Measurements from ENCODE around the gene CNTNAP5. TPM values are rescaled to one million over a fixed set of nuclear protein-coding genes. Genes with fewer than 3 reads are reported as not detected.

CNTNAP5 gene
- total and polyA plus RNA-seq, 4 experiments from 2014 or later, result not detected

GRCh38 chr2:124121760-124122275 lies 96.7 kb downstream of the CNTNAP5 start:
- ChIA-PET POLR2A (ENCODE audit: partially characterized antibody) (no interaction called here), CTCF (ENCODE audit: partially characterized antibody) (no interaction called here)
- H3K27me3 ChIP-seq (ENCODE audit: insufficient read depth, low read length), result no peaks in the 10 kb centered on the region
- H3K9me3 ChIP-seq (ENCODE audit: control insufficient read depth in 1 of 2, low read length in 2 of 2), result no peaks in the 10 kb centered on the region
- Mint-ChIP-seq H3K27ac (no peak overlapping the region), H3K4me1 (no peaks in the 10 kb centered on the region), H3K27me3 (no peaks in the 10 kb centered on the region), H3K36me3 (no peaks in the 10 kb centered on the region), H3K9me3 (peaks cover 0 to 22% (median 7%) of the 10 kb centered on the region in 8 donors), H3K4me3 (no peak overlapping the region)
- no peak for DNase-seq
- no peaks in the 10 kb centered on the region for H3K4me1 ChIP-seq (ENCODE audit: insufficient read depth, low read length)
- no peak overlapping the region for H3K27ac ChIP-seq (ENCODE audit: low read depth, low read length)
- H3K36me3 ChIP-seq (ENCODE audit: insufficient read depth, low read length), result no peaks in the 10 kb centered on the region
- intact Hi-C loops (cut with micrococcal nuclease), result no loop called here
- no peak overlapping the region for H3K4me3 ChIP-seq (ENCODE audit: low read length in 2 of 2)

GRCh38 chr2:124122340-124122739 lies 97.3 kb downstream of the CNTNAP5 start:
- intact Hi-C loops (cut with micrococcal nuclease), result no loop called here
- no peak overlapping the region for H3K4me3 ChIP-seq (ENCODE audit: low read length in 2 of 2)
- H3K4me1 ChIP-seq (ENCODE audit: insufficient read depth, low read length), result no peaks in the 10 kb centered on the region
- H3K27ac Mint-ChIP-seq, result no peak overlapping the region
- DNase-seq, result no peak
- no peaks in the 10 kb centered on the region for H3K9me3 ChIP-seq (ENCODE audit: control insufficient read depth in 1 of 2, low read length in 2 of 2)
- no peaks in the 10 kb centered on the region for H3K27me3 Mint-ChIP-seq
- ChIA-PET CTCF (ENCODE audit: partially characterized antibody) (no interaction called here), POLR2A (ENCODE audit: partially characterized antibody) (no interaction called here)
- no peaks in the 10 kb centered on the region for H3K36me3 Mint-ChIP-seq
- no peak overlapping the region for H3K27ac ChIP-seq (ENCODE audit: low read depth, low read length)
- H3K4me3 Mint-ChIP-seq, result no peak overlapping the region
- H3K36me3 ChIP-seq (ENCODE audit: insufficient read depth, low read length), result no peaks in the 10 kb centered on the region
- no peaks in the 10 kb centered on the region for H3K4me1 Mint-ChIP-seq
- peaks cover 0 to 22% (median 7%) of the 10 kb centered on the region in 8 donors for H3K9me3 Mint-ChIP-seq
- no peaks in the 10 kb centered on the region for H3K27me3 ChIP-seq (ENCODE audit: insufficient read depth, low read length)

- no peak overlapping the region for H3K27ac Mint-ChIP-seq
- intact Hi-C loops (cut with micrococcal nuclease), result no loop called here
- POLR2A ChIA-PET (ENCODE audit: partially characterized antibody), result no interaction called here
Observed at GRCh38 chr2:124131276-124131675, 106.2 kb downstream of the CNTNAP5 start.

GRCh38 chr2:124136110-124136509 lies 111.0 kb downstream of the CNTNAP5 start:
- no peaks in the 10 kb centered on the region for H3K27me3 ChIP-seq (ENCODE audit: insufficient read depth, low read length)

More at GRCh38 chr2:124131276-124131675, 106.2 kb downstream of the CNTNAP5 start:
- Histone ChIP-seq H3K27ac (ENCODE audit: low read depth, low read length) (no peak overlapping the region), H3K9me3 (ENCODE audit: control insufficient read depth in 1 of 2, low read length in 2 of 2) (no peaks in the 10 kb centered on the region), H3K4me1 (ENCODE audit: insufficient read depth, low read length) (no peaks in the 10 kb centered on the region), H3K36me3 (ENCODE audit: insufficient read depth, low read length) (no peaks in the 10 kb centered on the region), H3K27me3 (ENCODE audit: insufficient read depth, low read length) (no peaks in the 10 kb centered on the region), H3K4me3 (ENCODE audit: low read length in 2 of 2) (no peak overlapping the region)
- H3K4me1 Mint-ChIP-seq, result no peaks in the 10 kb centered on the region
- H3K36me3 Mint-ChIP-seq, result no peaks in the 10 kb centered on the region
- no peaks in the 10 kb centered on the region for H3K27me3 Mint-ChIP-seq
- DNase-seq, result no peak
- no peak overlapping the region for H3K4me3 Mint-ChIP-seq
- peaks cover 0 to 13% (median 4%) of the 10 kb centered on the region in 8 donors for H3K9me3 Mint-ChIP-seq
- CTCF ChIA-PET (ENCODE audit: partially characterized antibody), result no interaction called here

GRCh38 chr2:124138076-124138475 lies 113.0 kb downstream of the CNTNAP5 start:
- Histone ChIP-seq H3K27ac (ENCODE audit: low read depth, low read length) (no peak overlapping the region), H3K4me1 (ENCODE audit: insufficient read depth, low read length) (no peaks in the 10 kb centered on the region), H3K9me3 (ENCODE audit: control insufficient read depth in 1 of 2, low read length in 2 of 2) (no peaks in the 10 kb centered on the region), H3K27me3 (ENCODE audit: insufficient read depth, low read length) (no peaks in the 10 kb centered on the region), H3K36me3 (ENCODE audit: insufficient read depth, low read length) (no peaks in the 10 kb centered on the region), H3K4me3 (ENCODE audit: low read length in 2 of 2) (no peak overlapping the region)
- no peaks in the 10 kb centered on the region for H3K4me1 Mint-ChIP-seq
- no peak overlapping the region for H3K4me3 Mint-ChIP-seq
- CTCF ChIA-PET (ENCODE audit: partially characterized antibody), result no interaction called here
- intact Hi-C loops (cut with micrococcal nuclease), result no loop called here
- POLR2A ChIA-PET (ENCODE audit: partially characterized antibody), result no interaction called here
- H3K9me3 Mint-ChIP-seq, result peaks cover 0 to 19% (median 8%) of the 10 kb centered on the region in 8 donors
- no peaks in the 10 kb centered on the region for H3K27me3 Mint-ChIP-seq
- no peak overlapping the region for H3K27ac Mint-ChIP-seq
- no peak for DNase-seq
- no peaks in the 10 kb centered on the region for H3K36me3 Mint-ChIP-seq

More at GRCh38 chr2:124136110-124136509, 111.0 kb downstream of the CNTNAP5 start:
- ChIA-PET CTCF (ENCODE audit: partially characterized antibody) (no interaction called here), POLR2A (ENCODE audit: partially characterized antibody) (no interaction called here)
- no peaks in the 10 kb centered on the region for H3K36me3 ChIP-seq (ENCODE audit: insufficient read depth, low read length)
- intact Hi-C loops (cut with micrococcal nuclease), result no loop called here
- no peaks in the 10 kb centered on the region for H3K4me1 ChIP-seq (ENCODE audit: insufficient read depth, low read length)
- H3K4me3 ChIP-seq (ENCODE audit: low read length in 2 of 2), result no peak overlapping the region
- H3K36me3 Mint-ChIP-seq, result no peaks in the 10 kb centered on the region
- H3K9me3 Mint-ChIP-seq, result peaks cover 0 to 19% (median 8%) of the 10 kb centered on the region in 8 donors
- no peak overlapping the region for H3K4me3 Mint-ChIP-seq
- DNase-seq, result no peak
- H3K27ac Mint-ChIP-seq, result no peak overlapping the region
- H3K4me1 Mint-ChIP-seq, result no peaks in the 10 kb centered on the region
- no peak overlapping the region for H3K27ac ChIP-seq (ENCODE audit: low read depth, low read length)
- H3K27me3 Mint-ChIP-seq, result no peaks in the 10 kb centered on the region
- H3K9me3 ChIP-seq (ENCODE audit: control insufficient read depth in 1 of 2, low read length in 2 of 2), result no peaks in the 10 kb centered on the region

GRCh38 chr2:124145982-124146381 lies 120.9 kb downstream of the CNTNAP5 start:
- POLR2A ChIA-PET (ENCODE audit: partially characterized antibody), result no interaction called here
- H3K27me3 ChIP-seq (ENCODE audit: insufficient read depth, low read length), result no peaks in the 10 kb centered on the region
- no peaks in the 10 kb centered on the region for H3K4me1 Mint-ChIP-seq
- H3K36me3 ChIP-seq (ENCODE audit: insufficient read depth, low read length), result no peaks in the 10 kb centered on the region
- no peak for DNase-seq
- no peak overlapping the region for H3K4me3 ChIP-seq (ENCODE audit: low read length in 2 of 2)
- no peaks in the 10 kb centered on the region for H3K36me3 Mint-ChIP-seq
- H3K27ac ChIP-seq (ENCODE audit: low read depth, low read length), result no peak overlapping the region
- no peaks in the 10 kb centered on the region for H3K4me1 ChIP-seq (ENCODE audit: insufficient read depth, low read length)
- no peaks in the 10 kb centered on the region for H3K27me3 Mint-ChIP-seq
- H3K4me3 Mint-ChIP-seq, result no peak overlapping the region
- intact Hi-C loops (cut with micrococcal nuclease), result no loop called here
- no peak overlapping the region for H3K27ac Mint-ChIP-seq
- no peaks in the 10 kb centered on the region for H3K9me3 ChIP-seq (ENCODE audit: control insufficient read depth in 1 of 2, low read length in 2 of 2)
- CTCF ChIA-PET (ENCODE audit: partially characterized antibody), result no interaction called here
- peaks cover 0 to 5% (median 0%) of the 10 kb centered on the region in 8 donors for H3K9me3 Mint-ChIP-seq

- Histone ChIP-seq H3K4me1 (ENCODE audit: insufficient read depth, low read length) (no peaks in the 10 kb centered on the region), H3K36me3 (ENCODE audit: insufficient read depth, low read length) (no peaks in the 10 kb centered on the region), H3K9me3 (ENCODE audit: control insufficient read depth in 1 of 2, low read length in 2 of 2) (no peaks in the 10 kb centered on the region), H3K27ac (ENCODE audit: low read depth, low read length) (no peak overlapping the region), H3K4me3 (ENCODE audit: low read length in 2 of 2) (no peak overlapping the region), H3K27me3 (ENCODE audit: insufficient read depth, low read length) (no peaks in the 10 kb centered on the region)
- no peaks in the 10 kb centered on the region for H3K27me3 Mint-ChIP-seq
- H3K4me1 Mint-ChIP-seq, result no peaks in the 10 kb centered on the region
- no peak overlapping the region for H3K27ac Mint-ChIP-seq
- no peak overlapping the region for H3K4me3 Mint-ChIP-seq
- ChIA-PET POLR2A (ENCODE audit: partially characterized antibody) (no interaction called here), CTCF (ENCODE audit: partially characterized antibody) (no interaction called here)
- DNase-seq, result no peak
- no peaks in the 10 kb centered on the region for H3K36me3 Mint-ChIP-seq
- H3K9me3 Mint-ChIP-seq, result peaks cover 0 to 8% (median 4%) of the 10 kb centered on the region in 8 donors
- intact Hi-C loops (cut with micrococcal nuclease), result no loop called here
Observed at GRCh38 chr2:124147552-124147951, 122.5 kb downstream of the CNTNAP5 start.

- Mint-ChIP-seq H3K27me3 (no peaks in the 10 kb centered on the region), H3K4me3 (no peak overlapping the region), H3K4me1 (no peaks in the 10 kb centered on the region), H3K27ac (no peak overlapping the region), H3K9me3 (peaks cover 0 to 9% (median 5%) of the 10 kb centered on the region in 8 donors), H3K36me3 (no peaks in the 10 kb centered on the region)
- Histone ChIP-seq H3K9me3 (ENCODE audit: control insufficient read depth in 1 of 2, low read length in 2 of 2) (no peaks in the 10 kb centered on the region), H3K27me3 (ENCODE audit: insufficient read depth, low read length) (no peaks in the 10 kb centered on the region), H3K4me1 (ENCODE audit: insufficient read depth, low read length) (no peaks in the 10 kb centered on the region), H3K27ac (ENCODE audit: low read depth, low read length) (no peak overlapping the region), H3K4me3 (ENCODE audit: low read length in 2 of 2) (no peak overlapping the region), H3K36me3 (ENCODE audit: insufficient read depth, low read length) (no peaks in the 10 kb centered on the region)
- DNase-seq, result no peak
- POLR2A ChIA-PET (ENCODE audit: partially characterized antibody), result no interaction called here
- intact Hi-C loops (cut with micrococcal nuclease), result no loop called here
- CTCF ChIA-PET (ENCODE audit: partially characterized antibody), result no interaction called here
Observed at GRCh38 chr2:124149571-124149970, 124.5 kb downstream of the CNTNAP5 start.
